Nephron (organoid): Measurements from ENCODE around the gene TBX15.
"Not testable (repeated sequence)": the region's sequence is repeated elsewhere in the genome, so short reads cannot be mapped to it uniquely, and the experiment has no call there.

ENCODE experiments used
- H3K27ac Mint-ChIP-seq, 3 experiments: 2 replicates each; pipeline ENCODE4 v1.8.0; 2020; ENCODE audit warnings: mixed read lengths in 3 of 3, mild to moderate bottlenecking in 2 of 3, moderate library complexity in 1 of 3
- H3K27me3 Mint-ChIP-seq: 2 replicates; pipeline ENCODE4 v1.8.0; 2021; ENCODE audit warnings: low read depth, mild to moderate bottlenecking, moderate library complexity, mixed read lengths
- H3K36me3 Mint-ChIP-seq: 2 replicates; pipeline ENCODE4 v1.8.0; 2020; ENCODE audit warnings: low read depth, mixed read lengths
- H3K4me1 Mint-ChIP-seq: 2 replicates; pipeline ENCODE4 v1.8.0; 2020; ENCODE audit warnings: mixed read lengths
- H3K4me3 Mint-ChIP-seq, 3 experiments: 2 replicates each; pipeline ENCODE4 v1.8.0; 2020; ENCODE audit warnings: mild to moderate bottlenecking in 3 of 3, mixed read lengths in 3 of 3, moderate library complexity in 2 of 3
- H3K9me3 Mint-ChIP-seq: 2 replicates; pipeline ENCODE4 v1.8.0; 2020; ENCODE audit warnings: mixed read lengths
- TF ChIP-seq, protein P1 (sequence below), 3 experiments: fragments of 200-600 bp; sonication (generic); IDR thresholded peaks; one replicate each; pipeline ENCODE4 v1.5.0; 2021; ENCODE audit warnings: antibody characterized with exemption in 3 of 3; ENCODE audit not compliant: unreplicated experiment in 3 of 3

The TBX15 gene

GRCh38 chr1:118961156-118961555 is 27.0 kb downstream of the TBX15 start:
- peaks cover 22% of the 10 kb centered on the region for H3K36me3 Mint-ChIP-seq
- no peak overlapping the region for H3K27ac Mint-ChIP-seq
- TF ChIP-seq, protein P1, sequence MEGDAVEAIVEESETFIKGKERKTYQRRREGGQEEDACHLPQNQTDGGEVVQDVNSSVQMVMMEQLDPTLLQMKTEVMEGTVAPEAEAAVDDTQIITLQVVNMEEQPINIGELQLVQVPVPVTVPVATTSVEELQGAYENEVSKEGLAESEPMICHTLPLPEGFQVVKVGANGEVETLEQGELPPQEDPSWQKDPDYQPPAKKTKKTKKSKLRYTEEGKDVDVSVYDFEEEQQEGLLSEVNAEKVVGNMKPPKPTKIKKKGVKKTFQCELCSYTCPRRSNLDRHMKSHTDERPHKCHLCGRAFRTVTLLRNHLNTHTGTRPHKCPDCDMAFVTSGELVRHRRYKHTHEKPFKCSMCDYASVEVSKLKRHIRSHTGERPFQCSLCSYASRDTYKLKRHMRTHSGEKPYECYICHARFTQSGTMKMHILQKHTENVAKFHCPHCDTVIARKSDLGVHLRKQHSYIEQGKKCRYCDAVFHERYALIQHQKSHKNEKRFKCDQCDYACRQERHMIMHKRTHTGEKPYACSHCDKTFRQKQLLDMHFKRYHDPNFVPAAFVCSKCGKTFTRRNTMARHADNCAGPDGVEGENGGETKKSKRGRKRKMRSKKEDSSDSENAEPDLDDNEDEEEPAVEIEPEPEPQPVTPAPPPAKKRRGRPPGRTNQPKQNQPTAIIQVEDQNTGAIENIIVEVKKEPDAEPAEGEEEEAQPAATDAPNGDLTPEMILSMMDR (IDR thresholded peaks at IDR 0.05; ENCODE audit: unreplicated experiment in 3 of 3) = no peak
- peaks cover 27% of the 10 kb centered on the region for H3K4me1 Mint-ChIP-seq
- no peak overlapping the region for H3K4me3 Mint-ChIP-seq
- no peaks in the 10 kb centered on the region for H3K9me3 Mint-ChIP-seq
- no peaks in the 10 kb centered on the region for H3K27me3 Mint-ChIP-seq

GRCh38 chr1:118960567-118961136 is 27.5 kb downstream of the TBX15 start:
- TF ChIP-seq, protein P1 (IDR thresholded peaks at IDR 0.05; ENCODE audit: unreplicated experiment in 3 of 3) = no peak
- Mint-ChIP-seq H3K27ac (no peak overlapping the region), H3K27me3 (no peaks in the 10 kb centered on the region), H3K4me3 (no peak overlapping the region), H3K36me3 (peaks cover 22% of the 10 kb centered on the region), H3K9me3 (no peaks in the 10 kb centered on the region), H3K4me1 (peaks cover 27% of the 10 kb centered on the region)

DNA sequence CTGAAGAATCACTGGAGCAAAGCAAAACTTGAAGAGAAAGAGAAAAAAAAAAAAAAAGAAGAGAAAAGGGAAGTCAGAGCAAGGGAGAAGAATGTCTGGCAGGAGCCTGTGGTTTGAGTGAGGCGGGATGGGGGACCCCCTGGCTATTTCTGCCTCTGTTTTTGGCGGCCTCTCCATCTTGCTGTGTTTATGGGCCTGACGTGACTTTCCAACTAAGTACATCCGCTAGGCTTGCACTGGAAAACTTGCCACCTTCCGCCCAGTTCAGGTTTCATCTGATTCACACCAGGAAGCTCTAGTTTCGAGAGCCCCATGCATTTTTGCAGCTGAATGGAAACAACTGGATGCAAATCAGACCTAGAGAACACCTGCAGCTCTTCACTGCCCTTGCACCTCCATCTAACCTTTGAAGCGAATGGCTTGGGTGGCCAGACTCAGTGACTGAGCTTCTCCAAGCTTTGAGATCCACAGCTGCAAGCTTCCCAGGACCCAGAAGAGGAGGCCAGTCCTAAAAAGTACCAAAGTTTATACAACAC is 28.0 kb downstream of the TBX15 start:
- H3K4me3 Mint-ChIP-seq = no peak overlapping the region
- TF ChIP-seq, protein P1 (IDR thresholded peaks at IDR 0.05; ENCODE audit: unreplicated experiment in 3 of 3) = no peak
- peaks cover 27% of the 10 kb centered on the region for H3K4me1 Mint-ChIP-seq
- peak overlapping the region in 1 of 3 experiments; percentile 20 for H3K27ac Mint-ChIP-seq
- peaks cover 19% of the 10 kb centered on the region for H3K36me3 Mint-ChIP-seq
- no peaks in the 10 kb centered on the region for H3K9me3 Mint-ChIP-seq
- H3K27me3 Mint-ChIP-seq = no peaks in the 10 kb centered on the region

- Mint-ChIP-seq H3K27me3 (no peaks in the 10 kb centered on the region), H3K36me3 (peaks cover 12% of the 10 kb centered on the region), H3K4me3 (no peak overlapping the region), H3K27ac (peak overlapping the region in 1 of 3 experiments; percentile 69), H3K9me3 (no peaks in the 10 kb centered on the region), H3K4me1 (peaks cover 27% of the 10 kb centered on the region)
- TF ChIP-seq, protein P1 (IDR thresholded peaks at IDR 0.05; ENCODE audit: unreplicated experiment in 3 of 3) = no peak
Measured at GRCh38 chr1:118958937-118959631, 29.1 kb downstream of the TBX15 start.

GRCh38 chr1:118958140-118958539 is 30.0 kb downstream of the TBX15 start:
- TF ChIP-seq, protein P1 (IDR thresholded peaks at IDR 0.05; ENCODE audit: unreplicated experiment in 3 of 3) = no peak
- Mint-ChIP-seq H3K4me3 (no peak overlapping the region), H3K9me3 (no peaks in the 10 kb centered on the region), H3K4me1 (peaks cover 33% of the 10 kb centered on the region), H3K27me3 (no peaks in the 10 kb centered on the region), H3K27ac (no peak overlapping the region), H3K36me3 (peaks cover 9% of the 10 kb centered on the region)

GRCh38 chr1:118957579-118957978 is 30.6 kb downstream of the TBX15 start:
- H3K27ac Mint-ChIP-seq, H3K4me3 Mint-ChIP-seq, H3K36me3 Mint-ChIP-seq, H3K27me3 Mint-ChIP-seq, H3K9me3 Mint-ChIP-seq: not testable (repeated sequence)
- peaks cover 33% of the 10 kb centered on the region for H3K4me1 Mint-ChIP-seq
